PC-3 (cell line): ENCODE results near the gene DYNLT4. TPM values are rescaled to one million over a fixed set of nuclear protein-coding genes. Genes with fewer than 3 reads are reported as not detected.

Experiments used
- ATAC-seq: fragments of 200-7000 bp; cut with Tn5 transposase; 2 replicates; pipeline ENCODE4 v1.9.1; 2020; ENCODE audit warnings: mild to moderate bottlenecking, moderate library complexity
- BruUV-seq: library from RNA; stranded (reverse); fragments of 400-500 nt; replicated peaks from 2 replicates; lab custom pipeline; 2021; lab: Mats Ljungman, UMichigan
- CTCF ChIA-PET: fragments of 300-600 bp; sonication (Branson Sonifier 250); formaldehyde crosslinking; loops from one replicate; lab custom pipeline; 2022; ENCODE audit warnings: antibody characterized with exemption; lab: Charles Lee
- POLR2A ChIA-PET: fragments of 300-600 bp; sonication (Branson Sonifier 250); formaldehyde crosslinking; loops from one replicate; lab custom pipeline; 2022; ENCODE audit warnings: antibody characterized with exemption; ENCODE audit not compliant: unreplicated experiment; lab: Charles Lee
- DNase-seq: peaks from one replicate; pipeline ENCODE4 v3.0.0-alpha.2; 2015
- H2AFZ ChIP-seq: fragments of 300-600 bp; sonication (generic); 2 replicates; pipeline ENCODE4 v1.6.0; 2016; ENCODE audit warnings: antibody characterized with exemption, low read length
- H3F3A ChIP-seq: fragments of 300-600 bp; sonication (generic); one replicate; pipeline ENCODE4 v1.6.0; 2017; ENCODE audit warnings: antibody characterized with exemption, low read length, control low read depth, mild to moderate bottlenecking; ENCODE audit not compliant: unreplicated experiment
- H3K27ac ChIP-seq: fragments of 300-600 bp; sonication (generic); 2 replicates; pipeline ENCODE4 v1.5.1; 2016; ENCODE audit warnings: mild to moderate bottlenecking, low read length
- H3K27me3 ChIP-seq: fragments of 300-600 bp; sonication (generic); 2 replicates; pipeline ENCODE4 v1.6.1; 2016; ENCODE audit warnings: low read length, mixed read lengths
- H3K36me3 ChIP-seq: fragments of 300-600 bp; sonication (generic); 2 replicates; pipeline ENCODE4 v1.6.1; 2016; ENCODE audit warnings: low read depth, mixed run types, low read length, mixed read lengths
- H3K4me1 ChIP-seq: fragments of 300-600 bp; sonication (generic); 2 replicates; pipeline ENCODE4 v1.5.1; 2016; ENCODE audit warnings: low read length; ENCODE audit not compliant: insufficient read depth
- H3K4me2 ChIP-seq: fragments of 300-600 bp; sonication (generic); 2 replicates; pipeline ENCODE4 v1.6.0; 2016; ENCODE audit warnings: low read length
- H3K4me3 ChIP-seq: fragments of 300-600 bp; sonication (generic); 2 replicates; pipeline ENCODE4 v1.5.1; 2016; ENCODE audit warnings: mild to moderate bottlenecking, low read length, mixed read lengths
- H3K79me2 ChIP-seq: fragments of 300-600 bp; sonication (generic); 2 replicates; pipeline ENCODE4 v1.6.1; 2017; ENCODE audit warnings: low read length, mixed read lengths
- H3K9ac ChIP-seq: fragments of 300-600 bp; sonication (generic); 2 replicates; pipeline ENCODE4 v1.6.0; 2016; ENCODE audit warnings: mild to moderate bottlenecking, low read length
- H3K9me2 ChIP-seq: fragments of 300-600 bp; sonication (generic); replicated peaks from 2 replicates; pipeline ENCODE4 v1.6.1; 2016; ENCODE audit warnings: mixed run types, low read length, mixed read lengths
- H3K9me3 ChIP-seq: fragments of 300-600 bp; sonication (generic); 2 replicates; pipeline ENCODE4 v1.6.1; 2016; ENCODE audit warnings: low read length, mixed read lengths
- H4K20me1 ChIP-seq: fragments of 300-600 bp; sonication (generic); 2 replicates; pipeline ENCODE4 v1.6.1; 2016; ENCODE audit warnings: low read length, mixed read lengths
- CTCF ChIP-seq: fragments of 300-600 bp; sonication (generic); conservative IDR thresholded peaks from 2 replicates; pipeline ENCODE4 v1.5.1; 2017; ENCODE audit warnings: antibody characterized with exemption, low read depth, mild to moderate bottlenecking, low read length
- EZH2 ChIP-seq: fragments of 300-600 bp; sonication (generic); IDR thresholded peaks from one replicate; pipeline ENCODE4 v1.6.1; 2017; ENCODE audit warnings: antibody characterized with exemption, mild to moderate bottlenecking, low read length; ENCODE audit not compliant: unreplicated experiment
- EZH2phosphoT487 ChIP-seq: fragments of 300-600 bp; sonication (generic); IDR thresholded peaks from 2 replicates; pipeline ENCODE4 v1.6.1; 2018; ENCODE audit warnings: mild to moderate bottlenecking, antibody characterized with exemption, low read length, borderline replicate concordance
- intact Hi-C: fragments of 100-400 bp; cut with micrococcal nuclease; formaldehyde crosslinking; loops from 2 replicates; pipeline ENCODE4 v1.9.0; 2023
- total RNA-seq: library from RNA; depleted of rRNA; stranded (reverse); fragments of >200 nt; gene quantifications from 2 replicates; pipeline ENCODE4 v1.2.3, GENCODE V29; 2014

The DYNLT4 gene
- total RNA-seq, 1 experiment from 2014 or later = 3.4 TPM

- H2AFZ ChIP-seq = peak overlapping the region; percentile 79
- no peaks in the 10 kb centered on the region for H3F3A ChIP-seq
- no TSS peak for BruUV-seq
- H3K4me2 ChIP-seq = peak overlapping the region; percentile 66
- TF ChIP-seq EZH2phosphoT487 (no peak), CTCF (no peak), EZH2 (no peak)
- no peak for DNase-seq
- ChIA-PET CTCF (interaction anchor here (0.6 kb wide), 1 partner anchor 322 kb away, joined by 3 read pairs; no protein-coding TSS in a partner anchor), POLR2A (interaction anchor here (0.7 kb wide), 1 partner anchor 497 kb away, joined by 3 read pairs; no protein-coding TSS in a partner anchor)
- H3K9me3 ChIP-seq = no peaks in the 10 kb centered on the region
- no peaks in the 10 kb centered on the region for H3K36me3 ChIP-seq
- H3K79me2 ChIP-seq = no peaks in the 10 kb centered on the region
- intact Hi-C loops = no loop called here
- no peaks in the 10 kb centered on the region for H4K20me1 ChIP-seq
- H3K27me3 ChIP-seq = no peaks in the 10 kb centered on the region
- H3K4me3 ChIP-seq = peak overlapping the region; percentile 61
- 0 out of 2 replicates have a peak, but pooled peaks have one; percentile 5 for ATAC-seq
- peak overlapping the region; percentile 75; the same call in 1 of the 2 replicates for H3K9ac ChIP-seq
- H3K27ac ChIP-seq = peak overlapping the region; percentile 76; the same call in 1 of the 2 replicates
- H3K9me2 ChIP-seq = no peaks in the 10 kb centered on the region
- H3K4me1 ChIP-seq = no peaks in the 10 kb centered on the region; the same call in 1 of the 2 replicates
Measured at GRCh38 chr1:44820328-44821239, 13.4 kb upstream of the DYNLT4 start.

- H3K4me2 ChIP-seq = peak overlapping the region; percentile 66
- no peaks in the 10 kb centered on the region for H4K20me1 ChIP-seq
- no peaks in the 10 kb centered on the region for H3K79me2 ChIP-seq
- TF ChIP-seq EZH2phosphoT487 (no peak), EZH2 (no peak), CTCF (no peak)
- H3K36me3 ChIP-seq = no peaks in the 10 kb centered on the region
- peak overlapping the region; percentile 79 for H2AFZ ChIP-seq
- peak overlapping the region; percentile 76 for H3K27ac ChIP-seq
- DNase-seq (peak; percentile 84), ATAC-seq (peak; percentile 87)
- H3F3A ChIP-seq = no peaks in the 10 kb centered on the region
- H3K9ac ChIP-seq = peak overlapping the region; percentile 75
- no peaks in the 10 kb centered on the region for H3K9me3 ChIP-seq
- no peaks in the 10 kb centered on the region for H3K9me2 ChIP-seq
- TSS peak; percentile 99 for BruUV-seq
- ChIA-PET POLR2A (interaction anchor here (0.5 to 1.3 kb wide), 7 partner anchors 20 to 670 kb away, joined by 3 to 15 read pairs (median 6); partner anchors contain the start of genes PLK3 and PTCH2), CTCF (interaction anchor here (0.6 to 0.8 kb wide), 2 partner anchors 20 to 323 kb away, joined by 3 to 5 read pairs; partner anchors contain the start of gene PLK3)
- H3K4me1 ChIP-seq = peaks cover 7% of the 10 kb centered on the region; the same call in 1 of the 2 replicates
- no peaks in the 10 kb centered on the region for H3K27me3 ChIP-seq
- peak overlapping the region; percentile 61 for H3K4me3 ChIP-seq
- intact Hi-C loops = no loop called here
Measured at GRCh38 chr1:44819608-44820327, 12.6 kb upstream of the DYNLT4 start.
